SK-N-MC (cell line): ENCODE measurements around the gene DGKD.

Experiments used
- EZH2 ChIP-seq: fragments of 200-600 bp; sonication (generic); IDR thresholded peaks from one replicate; pipeline ENCODE4 v1.6.1; 2017; ENCODE audit warnings: antibody characterized with exemption
- FOXP2 ChIP-seq: optimal IDR thresholded peaks from 2 replicates; pipeline ENCODE3; 2011; ENCODE audit warnings: mild to moderate bottlenecking, moderate library complexity; ENCODE audit not compliant: insufficient read depth; ENCODE audit errors: extremely low read length, control extremely low read depth
- POLR2AphosphoS5 ChIP-seq: IDR thresholded peaks from 2 replicates; pipeline ENCODE4 v1.6.1; 2012; ENCODE audit warnings: mild to moderate bottlenecking, low read depth, low read length, borderline replicate concordance

DNA sequence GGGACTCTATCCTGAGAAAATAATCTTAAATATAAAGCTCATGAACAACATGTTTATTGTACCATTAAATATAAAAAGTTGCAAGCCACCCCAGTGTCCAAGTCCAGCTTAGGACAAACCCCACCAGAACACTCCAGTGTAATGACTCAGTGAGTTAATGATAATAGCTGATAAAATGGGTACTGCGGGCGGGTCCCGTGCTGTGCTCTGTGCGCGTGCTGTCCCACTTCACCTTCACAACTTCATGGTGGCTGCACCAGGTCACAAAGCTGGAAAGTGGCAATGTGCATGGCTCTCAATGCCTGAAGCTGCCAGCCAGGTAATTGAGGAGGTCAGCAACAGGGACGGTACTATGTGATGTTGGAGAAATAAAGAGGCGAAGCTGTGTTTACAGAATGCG is 18.6 kb downstream of the DGKD start:
- TF ChIP-seq EZH2 = no peak
- no peak for TF ChIP-seq POLR2AphosphoS5
- no peak for TF ChIP-seq FOXP2
